ENCODE measurements around the gene AP2B1. TPM values are rescaled to one million over a fixed set of nuclear protein-coding genes. Genes with fewer than 3 reads are reported as not detected.

The AP2B1 gene
- total RNA-seq, 2 experiments from 2014 or later = 28.9 to 76.0 TPM

DNA sequence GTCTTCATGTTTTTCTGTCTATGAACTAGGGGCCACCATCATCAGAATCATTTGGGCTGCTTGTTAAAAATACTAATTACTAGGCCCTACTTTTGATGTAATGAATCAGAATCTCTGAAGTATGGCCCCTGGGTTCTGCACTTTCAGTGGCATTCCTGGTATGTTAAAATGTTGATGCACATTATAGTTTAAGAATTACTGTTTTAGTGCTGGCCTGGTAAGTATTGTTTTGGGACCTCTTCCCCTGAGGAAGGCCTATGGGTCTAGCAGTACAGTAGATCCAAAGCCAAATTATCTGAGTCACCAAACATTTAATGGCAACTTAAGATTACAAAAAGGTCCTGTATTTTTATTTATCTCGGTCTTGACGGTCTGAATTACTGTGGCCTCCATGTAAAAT is 58.8 kb downstream of the AP2B1 start:
- Histone ChIP-seq H2AFZ (ENCODE audit: low read length) (no peak overlapping the region), H3K4me2 (ENCODE audit: low read length) (no peak overlapping the region), H3K27ac (ENCODE audit: low read depth, low read length, poor library complexity, severe bottlenecking) (no peak overlapping the region), H3K36me3 (ENCODE audit: insufficient read depth, low read length) (peaks cover 41% of the 10 kb centered on the region; the same call in 1 of the 2 replicates), H3K9me2 (ENCODE audit: insufficient read depth, low read length) (no peaks in the 10 kb centered on the region), H3K79me2 (ENCODE audit: insufficient read depth, low read depth, low read length) (no peaks in the 10 kb centered on the region), H3K4me3 (ENCODE audit: low read depth, low read length, poor library complexity, severe bottlenecking) (no peak overlapping the region), H4K20me1 (ENCODE audit: insufficient read depth, low read length) (no peaks in the 10 kb centered on the region), H3K4me1 (ENCODE audit: insufficient read depth, low read length, poor library complexity, severe bottlenecking) (no peaks in the 10 kb centered on the region), H3K9me3 (ENCODE audit: low read length) (no peaks in the 10 kb centered on the region)
- no TSS peak for BruUV-seq (replicated peaks)
- intact Hi-C loops (cut with micrococcal nuclease; ENCODE audit: unreplicated experiment) = no loop called here
- TF ChIP-seq, protein P1, sequence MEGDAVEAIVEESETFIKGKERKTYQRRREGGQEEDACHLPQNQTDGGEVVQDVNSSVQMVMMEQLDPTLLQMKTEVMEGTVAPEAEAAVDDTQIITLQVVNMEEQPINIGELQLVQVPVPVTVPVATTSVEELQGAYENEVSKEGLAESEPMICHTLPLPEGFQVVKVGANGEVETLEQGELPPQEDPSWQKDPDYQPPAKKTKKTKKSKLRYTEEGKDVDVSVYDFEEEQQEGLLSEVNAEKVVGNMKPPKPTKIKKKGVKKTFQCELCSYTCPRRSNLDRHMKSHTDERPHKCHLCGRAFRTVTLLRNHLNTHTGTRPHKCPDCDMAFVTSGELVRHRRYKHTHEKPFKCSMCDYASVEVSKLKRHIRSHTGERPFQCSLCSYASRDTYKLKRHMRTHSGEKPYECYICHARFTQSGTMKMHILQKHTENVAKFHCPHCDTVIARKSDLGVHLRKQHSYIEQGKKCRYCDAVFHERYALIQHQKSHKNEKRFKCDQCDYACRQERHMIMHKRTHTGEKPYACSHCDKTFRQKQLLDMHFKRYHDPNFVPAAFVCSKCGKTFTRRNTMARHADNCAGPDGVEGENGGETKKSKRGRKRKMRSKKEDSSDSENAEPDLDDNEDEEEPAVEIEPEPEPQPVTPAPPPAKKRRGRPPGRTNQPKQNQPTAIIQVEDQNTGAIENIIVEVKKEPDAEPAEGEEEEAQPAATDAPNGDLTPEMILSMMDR (conservative IDR thresholded peaks at IDR 0.05; ENCODE audit: low read length) = no peak
- TF ChIP-seq EZH2phosphoT487 (IDR thresholded peaks at IDR 0.05; ENCODE audit: borderline replicate concordance, low read depth, low read length) = no peak
- no peak for DNase-seq (ENCODE audit: low spot score)
- ChIA-PET CTCF (ENCODE audit: unreplicated experiment) (no interaction called here), POLR2A (no interaction called here)

DNA sequence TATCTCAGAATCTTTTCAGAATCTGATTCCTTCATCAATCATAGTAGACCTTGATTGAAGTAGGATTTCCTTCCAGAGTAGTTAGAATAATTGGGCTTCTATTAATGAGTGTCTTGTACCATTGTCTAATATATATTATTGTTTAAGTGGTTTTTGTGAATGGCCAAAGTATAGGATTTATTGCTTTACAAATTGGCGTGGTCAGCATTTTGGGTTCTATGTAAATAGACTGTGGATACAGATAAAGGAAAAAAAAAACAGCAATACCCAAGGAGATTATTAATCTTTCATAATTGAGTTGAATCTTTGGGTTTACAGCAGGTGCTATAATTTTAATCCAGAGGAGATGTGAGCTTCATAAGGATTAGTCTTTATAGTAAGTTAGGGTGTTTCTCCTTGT is 64.3 kb downstream of the AP2B1 start:
- Histone ChIP-seq H3K4me2 (ENCODE audit: low read length) (no peak overlapping the region), H2AFZ (ENCODE audit: low read length) (no peak overlapping the region), H3K9me3 (ENCODE audit: low read length) (no peaks in the 10 kb centered on the region), H3K4me3 (ENCODE audit: low read depth, low read length, poor library complexity, severe bottlenecking) (no peak overlapping the region), H3K4me1 (ENCODE audit: insufficient read depth, low read length, poor library complexity, severe bottlenecking) (no peaks in the 10 kb centered on the region), H3K79me2 (ENCODE audit: insufficient read depth, low read depth, low read length) (no peaks in the 10 kb centered on the region), H3K36me3 (ENCODE audit: insufficient read depth, low read length) (peaks cover 39% of the 10 kb centered on the region), H3K27ac (ENCODE audit: low read depth, low read length, poor library complexity, severe bottlenecking) (no peak overlapping the region), H3K9me2 (ENCODE audit: insufficient read depth, low read length) (no peaks in the 10 kb centered on the region), H4K20me1 (ENCODE audit: insufficient read depth, low read length) (no peaks in the 10 kb centered on the region)
- intact Hi-C loops (cut with micrococcal nuclease; ENCODE audit: unreplicated experiment) = no loop called here
- TF ChIP-seq, protein P1 (conservative IDR thresholded peaks at IDR 0.05; ENCODE audit: low read length) = no peak
- no peak for TF ChIP-seq EZH2phosphoT487 (IDR thresholded peaks at IDR 0.05; ENCODE audit: borderline replicate concordance, low read depth, low read length)
- no TSS peak for BruUV-seq (replicated peaks)
- no peak for DNase-seq (ENCODE audit: low spot score)
- CTCF ChIA-PET (ENCODE audit: unreplicated experiment) = no interaction called here
- POLR2A ChIA-PET = no interaction called here

DNA sequence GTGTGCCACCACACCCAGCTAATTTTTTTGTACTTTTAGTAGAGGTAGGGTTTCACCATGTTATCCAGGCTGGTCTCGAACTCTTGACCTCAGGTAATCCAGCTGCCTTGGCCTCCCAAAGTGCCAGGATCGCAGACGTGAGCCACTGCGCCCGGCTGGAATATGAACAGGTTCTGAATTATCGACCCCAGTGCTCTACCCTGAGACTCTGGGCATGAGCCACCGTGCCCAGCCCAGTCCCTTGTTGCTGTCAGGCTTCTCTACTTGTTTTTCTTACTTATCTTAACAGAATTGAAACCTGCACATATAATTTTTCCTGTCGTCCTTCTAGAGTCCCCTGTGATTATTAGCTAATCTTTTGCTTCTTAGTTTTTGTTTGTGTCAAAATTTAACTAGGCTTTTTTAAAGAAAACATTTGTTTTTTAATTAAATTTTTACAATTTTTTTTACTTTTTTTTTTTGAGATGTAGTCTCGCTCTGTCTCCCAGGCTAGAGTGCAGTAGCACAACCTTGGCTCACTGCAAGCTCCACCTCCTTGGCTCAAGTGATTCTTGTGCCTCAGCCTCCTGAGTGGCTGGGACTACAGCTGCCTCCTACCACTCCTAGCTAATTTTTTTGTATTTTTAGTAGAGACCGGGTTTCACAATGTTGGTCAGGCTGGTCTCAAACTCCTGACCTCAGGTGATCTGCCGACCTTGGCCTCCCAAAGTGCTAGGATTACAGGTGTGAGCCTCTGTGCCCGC is 66.7 kb downstream of the AP2B1 start:
- CTCF ChIA-PET (ENCODE audit: unreplicated experiment) = no interaction called here
- DNase-seq (ENCODE audit: low spot score) = no peak
- TF ChIP-seq, protein P1 (conservative IDR thresholded peaks at IDR 0.05; ENCODE audit: low read length) = no peak
- POLR2A ChIA-PET = interaction anchor here (1.2 kb wide), 1 partner anchor 101 kb away, joined by 3 read pairs; no protein-coding TSS in a partner anchor
- Histone ChIP-seq H3K9me2 (ENCODE audit: insufficient read depth, low read length) (no peaks in the 10 kb centered on the region), H3K79me2 (ENCODE audit: insufficient read depth, low read depth, low read length) (no peaks in the 10 kb centered on the region), H3K36me3 (ENCODE audit: insufficient read depth, low read length) (peaks cover 55% of the 10 kb centered on the region), H2AFZ (ENCODE audit: low read length) (no peak overlapping the region), H3K9me3 (ENCODE audit: low read length) (no peaks in the 10 kb centered on the region), H4K20me1 (ENCODE audit: insufficient read depth, low read length) (no peaks in the 10 kb centered on the region), H3K27ac (ENCODE audit: low read depth, low read length, poor library complexity, severe bottlenecking) (no peak overlapping the region), H3K4me3 (ENCODE audit: low read depth, low read length, poor library complexity, severe bottlenecking) (no peak overlapping the region), H3K4me2 (ENCODE audit: low read length) (no peak overlapping the region), H3K4me1 (ENCODE audit: insufficient read depth, low read length, poor library complexity, severe bottlenecking) (no peaks in the 10 kb centered on the region)
- no TSS peak for BruUV-seq (replicated peaks)
- intact Hi-C loops (cut with micrococcal nuclease; ENCODE audit: unreplicated experiment) = no loop called here
